ENCODE data around the gene KRT38. TPM values are rescaled to one million over a fixed set of nuclear protein-coding genes. Genes with fewer than 3 reads are reported as not detected.

Gene KRT38
- total RNA-seq, 1 donor from 2014 or later = not detected

DNA sequence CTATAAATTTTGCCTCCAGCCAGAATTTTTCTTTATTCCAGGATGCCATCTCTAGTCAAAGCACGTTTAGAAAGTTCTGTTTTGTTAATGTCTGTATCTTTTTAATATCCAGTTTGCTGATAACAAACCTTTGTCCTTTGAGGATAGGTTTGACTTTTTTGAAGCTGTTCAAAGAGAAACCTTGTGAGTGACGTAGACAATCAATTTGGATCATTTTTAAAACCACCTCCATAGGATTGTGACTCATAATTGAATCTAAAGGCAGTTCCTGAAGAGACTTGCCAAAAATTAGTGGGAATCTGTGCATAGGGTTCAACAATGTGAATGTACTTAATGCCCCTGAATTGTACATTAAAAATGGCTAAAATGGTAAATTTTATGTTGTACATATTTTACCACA lies 49.2 kb downstream of the KRT38 start:
- peaks cover 5% of the 10 kb centered on the region for H3K36me3 Mint-ChIP-seq (ENCODE audit: low read depth)
- TF ChIP-seq, protein P1, sequence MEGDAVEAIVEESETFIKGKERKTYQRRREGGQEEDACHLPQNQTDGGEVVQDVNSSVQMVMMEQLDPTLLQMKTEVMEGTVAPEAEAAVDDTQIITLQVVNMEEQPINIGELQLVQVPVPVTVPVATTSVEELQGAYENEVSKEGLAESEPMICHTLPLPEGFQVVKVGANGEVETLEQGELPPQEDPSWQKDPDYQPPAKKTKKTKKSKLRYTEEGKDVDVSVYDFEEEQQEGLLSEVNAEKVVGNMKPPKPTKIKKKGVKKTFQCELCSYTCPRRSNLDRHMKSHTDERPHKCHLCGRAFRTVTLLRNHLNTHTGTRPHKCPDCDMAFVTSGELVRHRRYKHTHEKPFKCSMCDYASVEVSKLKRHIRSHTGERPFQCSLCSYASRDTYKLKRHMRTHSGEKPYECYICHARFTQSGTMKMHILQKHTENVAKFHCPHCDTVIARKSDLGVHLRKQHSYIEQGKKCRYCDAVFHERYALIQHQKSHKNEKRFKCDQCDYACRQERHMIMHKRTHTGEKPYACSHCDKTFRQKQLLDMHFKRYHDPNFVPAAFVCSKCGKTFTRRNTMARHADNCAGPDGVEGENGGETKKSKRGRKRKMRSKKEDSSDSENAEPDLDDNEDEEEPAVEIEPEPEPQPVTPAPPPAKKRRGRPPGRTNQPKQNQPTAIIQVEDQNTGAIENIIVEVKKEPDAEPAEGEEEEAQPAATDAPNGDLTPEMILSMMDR (conservative IDR thresholded peaks at IDR 0.05) = no peak
- peaks cover 13% of the 10 kb centered on the region for H3K4me1 Mint-ChIP-seq
- peaks cover 4% of the 10 kb centered on the region for H3K9me3 Mint-ChIP-seq
- H3K4me3 Mint-ChIP-seq = no peak overlapping the region
- DNase-seq (ENCODE audit: low read depth, low spot score) = no peak
- no peaks in the 10 kb centered on the region for H3K27me3 Mint-ChIP-seq (ENCODE audit: low read depth)
- no peak overlapping the region for H3K27ac Mint-ChIP-seq (ENCODE audit: unreplicated experiment)

DNA sequence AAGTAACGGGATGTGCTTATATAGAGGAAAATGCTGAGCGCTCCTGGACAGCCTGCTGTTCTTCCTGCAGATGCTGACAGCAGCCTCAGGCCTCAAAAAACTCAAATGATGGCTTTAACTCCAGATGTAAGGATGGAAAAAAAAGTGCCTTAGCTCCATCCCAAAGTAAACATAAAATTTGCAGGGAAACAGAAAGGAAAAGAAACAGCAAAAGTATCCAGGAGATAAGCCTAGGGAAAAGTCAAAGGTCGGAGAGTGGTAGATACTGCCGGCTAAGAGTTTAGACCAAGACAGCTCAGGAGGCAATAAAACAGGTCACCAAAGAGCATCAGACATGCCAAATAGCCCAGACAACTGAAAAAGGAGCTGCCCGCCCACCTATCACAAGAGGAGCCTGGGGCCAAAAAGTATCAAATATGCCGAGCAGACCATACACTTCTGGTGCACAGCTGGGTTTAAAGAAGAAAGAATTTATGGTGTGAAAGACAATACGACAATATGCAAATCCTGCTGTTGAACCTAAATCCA lies 50.3 kb downstream of the KRT38 start:
- no peak overlapping the region for H3K27ac Mint-ChIP-seq (ENCODE audit: unreplicated experiment)
- TF ChIP-seq, protein P1 (conservative IDR thresholded peaks at IDR 0.05) = no peak
- no peak overlapping the region for H3K4me3 Mint-ChIP-seq
- no peak for DNase-seq (ENCODE audit: low read depth, low spot score)
- H3K9me3 Mint-ChIP-seq = peaks cover 4% of the 10 kb centered on the region
- no peaks in the 10 kb centered on the region for H3K27me3 Mint-ChIP-seq (ENCODE audit: low read depth)
- H3K4me1 Mint-ChIP-seq = peaks cover 13% of the 10 kb centered on the region
- peaks cover 6% of the 10 kb centered on the region for H3K36me3 Mint-ChIP-seq (ENCODE audit: low read depth)

DNA sequence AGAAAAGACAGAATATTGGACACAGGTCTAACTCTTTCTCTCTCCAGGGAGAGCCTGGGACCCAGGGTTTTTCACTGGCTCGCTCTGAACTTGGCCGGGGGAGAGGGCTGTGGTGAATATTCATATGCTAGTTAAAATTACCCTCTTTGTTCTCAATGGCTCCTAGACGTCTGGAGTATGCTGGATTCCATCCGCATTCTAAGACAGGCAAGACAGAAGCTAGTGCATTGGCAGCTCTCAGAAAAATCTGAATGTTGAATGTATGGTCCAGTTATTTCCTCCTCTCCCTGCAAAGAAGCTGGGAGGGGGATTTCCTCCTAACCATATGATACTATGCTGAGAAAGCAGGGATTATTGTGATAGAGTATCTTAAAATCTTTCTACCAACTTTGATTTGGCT lies 53.1 kb downstream of the KRT38 start:
- Mint-ChIP-seq H3K4me1 (peaks cover 13% of the 10 kb centered on the region), H3K4me3 (no peak overlapping the region), H3K36me3 (ENCODE audit: low read depth) (peaks cover 6% of the 10 kb centered on the region), H3K27me3 (ENCODE audit: low read depth) (no peaks in the 10 kb centered on the region), H3K9me3 (peaks cover 4% of the 10 kb centered on the region), H3K27ac (ENCODE audit: unreplicated experiment) (no peak overlapping the region)
- TF ChIP-seq, protein P1 (conservative IDR thresholded peaks at IDR 0.05) = no peak
- DNase-seq (ENCODE audit: low read depth, low spot score) = no peak

DNA sequence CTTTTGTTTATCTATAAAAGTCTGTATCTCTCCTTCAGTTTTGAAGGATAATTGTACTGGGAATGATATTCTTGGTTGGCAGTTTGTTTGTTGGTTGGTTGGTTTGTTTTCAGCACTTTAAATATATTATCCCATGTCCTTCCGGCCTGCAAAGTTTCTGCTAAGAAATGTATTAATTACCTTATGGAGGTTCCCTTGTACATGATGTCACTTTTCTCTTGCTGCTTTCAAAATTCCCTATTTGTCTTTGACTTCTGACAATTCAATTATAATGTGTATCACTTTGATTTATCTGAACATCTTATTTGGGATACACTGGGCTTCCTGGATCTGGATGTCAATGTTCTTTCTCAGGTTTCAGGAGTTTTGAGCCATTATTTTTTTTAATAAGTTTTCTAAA lies 54.6 kb downstream of the KRT38 start:
- Mint-ChIP-seq H3K27me3 (ENCODE audit: low read depth) (no peaks in the 10 kb centered on the region), H3K36me3 (ENCODE audit: low read depth) (peaks cover 6% of the 10 kb centered on the region), H3K27ac (ENCODE audit: unreplicated experiment) (no peak overlapping the region), H3K4me1 (peaks cover 9% of the 10 kb centered on the region), H3K4me3 (no peak overlapping the region), H3K9me3 (peaks cover 4% of the 10 kb centered on the region)
- TF ChIP-seq, protein P1 (conservative IDR thresholded peaks at IDR 0.05) = no peak
- no peak for DNase-seq (ENCODE audit: low read depth, low spot score)

Other genes with a start within 250 kb of the KRT38 start
- not detected in 2 replicates for gene KRTAP9-2, start 214.3 kb downstream of the KRT38 start, total RNA-seq
- not detected in 2 replicates for gene KRTAP9-3, start 208.5 kb downstream of the KRT38 start, total RNA-seq
- gene KRTAP9-8, start 203.0 kb downstream of the KRT38 start, total RNA-seq = not detected in 2 replicates
- not detected in 2 replicates for gene KRTAP9-4, start 191.3 kb downstream of the KRT38 start, total RNA-seq
- gene KRTAP9-9, start 185.6 kb downstream of the KRT38 start, total RNA-seq = not detected in 2 replicates
- gene KRTAP9-6, start 175.6 kb downstream of the KRT38 start, total RNA-seq = not detected in 2 replicates
- gene KRTAP9-7, start 165.3 kb downstream of the KRT38 start, total RNA-seq = not detected in 2 replicates
- not detected in 2 replicates for gene KRTAP29-1, start 138.1 kb downstream of the KRT38 start, total RNA-seq
- gene KRTAP16-1, start 131.7 kb downstream of the KRT38 start, total RNA-seq = not detected in 2 replicates
- gene KRTAP17-1, start 125.3 kb downstream of the KRT38 start, total RNA-seq = not detected in 2 replicates
- gene KRT33A, start 90.2 kb downstream of the KRT38 start, total RNA-seq = not detected in 2 replicates
- gene KRT33B, start 71.2 kb downstream of the KRT38 start, total RNA-seq = not detected in 2 replicates
- gene KRT34, start 58.7 kb downstream of the KRT38 start, total RNA-seq = not detected in 2 replicates
- not detected in 2 replicates for gene KRT31, start 43.4 kb downstream of the KRT38 start, total RNA-seq
- gene KRT37, start 16.4 kb downstream of the KRT38 start, total RNA-seq = not detected in 2 replicates
- gene KRT32, start 26.4 kb upstream of the KRT38 start, total RNA-seq = not detected in 2 replicates
- not detected in 2 replicates for gene KRT35, start 40.2 kb upstream of the KRT38 start, total RNA-seq
- gene KRT36, start 48.9 kb upstream of the KRT38 start, total RNA-seq = not detected in 2 replicates
- not detected in 2 replicates for gene KRT13, start 64.6 kb upstream of the KRT38 start, total RNA-seq
- not detected in 2 replicates for gene KRT15, start 77.9 kb upstream of the KRT38 start, total RNA-seq
- gene KRT19, start 87.3 kb upstream of the KRT38 start, total RNA-seq = 0.35 and 0.80 TPM in 2 replicates
- gene KRT9, start 131.1 kb upstream of the KRT38 start, total RNA-seq = not detected in 2 replicates
- gene KRT14, start 145.9 kb upstream of the KRT38 start, total RNA-seq = not detected in 2 replicates
- gene KRT16, start 171.8 kb upstream of the KRT38 start, total RNA-seq = not detected in 2 replicates
- gene KRT17, start 183.6 kb upstream of the KRT38 start, total RNA-seq = not detected in 2 replicates
- gene EIF1, start 247.9 kb upstream of the KRT38 start, total RNA-seq = 617 and 620 TPM in 2 replicates

Measured in neural crest cell (in vitro differentiated cells).